Calu3 (cell line): ENCODE measurements around the gene MEMO1. TPM values are rescaled to one million over a fixed set of nuclear protein-coding genes. Genes with fewer than 3 reads are reported as not detected.

Experiments
- BruUV-seq: library from RNA; stranded (reverse); fragments of 400-500 nt; replicated peaks from 2 replicates; lab custom pipeline; 2021; lab: Mats Ljungman, UMichigan
- CTCF ChIA-PET: fragments of 300-600 bp; sonication (Branson Sonifier 250); formaldehyde crosslinking; loops from one replicate; lab custom pipeline; 2022; ENCODE audit warnings: antibody characterized with exemption; lab: Charles Lee
- DNase-seq: peaks from one replicate; pipeline ENCODE4 v3.0.0; 2022
- H3K27ac Mint-ChIP-seq: one replicate; pipeline ENCODE4 v1.8.0; 2022; ENCODE audit warnings: mixed read lengths; ENCODE audit not compliant: unreplicated experiment
- H3K27me3 Mint-ChIP-seq: one replicate; pipeline ENCODE4 v1.8.0; 2022; ENCODE audit warnings: mixed read lengths; ENCODE audit not compliant: unreplicated experiment
- H3K36me3 Mint-ChIP-seq: one replicate; pipeline ENCODE4 v1.8.0; 2022; ENCODE audit warnings: mild to moderate bottlenecking, moderate library complexity, mixed read lengths; ENCODE audit not compliant: insufficient read depth, unreplicated experiment
- H3K4me1 Mint-ChIP-seq: one replicate; pipeline ENCODE4 v1.8.0; 2022; ENCODE audit warnings: mild to moderate bottlenecking, low read depth, mixed read lengths; ENCODE audit not compliant: unreplicated experiment
- H3K4me3 Mint-ChIP-seq: one replicate; pipeline ENCODE4 v1.8.0; 2022; ENCODE audit warnings: mild to moderate bottlenecking, low read depth, moderate library complexity, mixed read lengths; ENCODE audit not compliant: unreplicated experiment
- H3K9me3 Mint-ChIP-seq: one replicate; pipeline ENCODE4 v1.8.0; 2022; ENCODE audit warnings: low read depth, mixed read lengths; ENCODE audit not compliant: unreplicated experiment
- CTCF ChIP-seq: fragments of 200-600 bp; IDR thresholded peaks from one replicate; pipeline ENCODE4 v1.8.0; 2022; ENCODE audit warnings: antibody characterized with exemption; ENCODE audit not compliant: unreplicated experiment
- intact Hi-C: fragments of 100-400 bp; cut with micrococcal nuclease; formaldehyde crosslinking; loops from one replicate; pipeline ENCODE4 v1.10.0; 2022; ENCODE audit not compliant: unreplicated experiment
- total RNA-seq: library from RNA; stranded (reverse); gene quantifications from 2 replicates; pipeline ENCODE4 v1.2.3, GENCODE V29; 2022

Gene MEMO1
- total RNA-seq, 1 experiment from 2014 or later, result 53.9 TPM

- BruUV-seq, result no TSS peak
- no peak overlapping the region for H3K4me3 Mint-ChIP-seq
- intact Hi-C loops, result no loop called here
- no peaks in the 10 kb centered on the region for H3K27me3 Mint-ChIP-seq
- H3K4me1 Mint-ChIP-seq, result peaks cover 15% of the 10 kb centered on the region
- TF ChIP-seq CTCF, result no peak
- H3K27ac Mint-ChIP-seq, result no peak overlapping the region
- CTCF ChIA-PET, result no interaction called here
- no peak for DNase-seq
- peaks cover 5% of the 10 kb centered on the region for H3K36me3 Mint-ChIP-seq
- H3K9me3 Mint-ChIP-seq, result no peaks in the 10 kb centered on the region
Observed at GRCh38 chr2:31987454-31988220, 23.2 kb downstream of the MEMO1 start.

GRCh38 chr2:31986906-31987305 is 23.9 kb downstream of the MEMO1 start:
- no TSS peak for BruUV-seq
- no peaks in the 10 kb centered on the region for H3K9me3 Mint-ChIP-seq
- H3K4me3 Mint-ChIP-seq, result no peak overlapping the region
- intact Hi-C loops, result no loop called here
- H3K27me3 Mint-ChIP-seq, result no peaks in the 10 kb centered on the region
- H3K36me3 Mint-ChIP-seq, result no peaks in the 10 kb centered on the region
- no peak for DNase-seq
- H3K4me1 Mint-ChIP-seq, result peaks cover 8% of the 10 kb centered on the region
- CTCF ChIA-PET, result no interaction called here
- H3K27ac Mint-ChIP-seq, result no peak overlapping the region
- TF ChIP-seq CTCF, result no peak

- BruUV-seq, result no TSS peak
- no peak for DNase-seq
- TF ChIP-seq CTCF, result no peak
- CTCF ChIA-PET, result interaction anchor here (0.6 kb wide), 1 partner anchor 62 kb away, joined by 3 read pairs; no protein-coding TSS in a partner anchor
- H3K4me1 Mint-ChIP-seq, result peaks cover 16% of the 10 kb centered on the region
- no peaks in the 10 kb centered on the region for H3K27me3 Mint-ChIP-seq
- no peak overlapping the region for H3K27ac Mint-ChIP-seq
- intact Hi-C loops, result no loop called here
- peaks cover 1% of the 10 kb centered on the region for H3K9me3 Mint-ChIP-seq
- no peaks in the 10 kb centered on the region for H3K36me3 Mint-ChIP-seq
- no peak overlapping the region for H3K4me3 Mint-ChIP-seq
Observed at GRCh38 chr2:31983762-31984467, 26.9 kb downstream of the MEMO1 start.

GRCh38 chr2:31980674-31981356 is 30.0 kb downstream of the MEMO1 start:
- H3K9me3 Mint-ChIP-seq, result peaks cover 3% of the 10 kb centered on the region
- no peak for TF ChIP-seq CTCF
- CTCF ChIA-PET, result no interaction called here
- H3K27ac Mint-ChIP-seq, result no peak overlapping the region
- no peak overlapping the region for H3K4me3 Mint-ChIP-seq
- H3K27me3 Mint-ChIP-seq, result no peaks in the 10 kb centered on the region
- intact Hi-C loops, result no loop called here
- no peak for DNase-seq
- H3K36me3 Mint-ChIP-seq, result no peaks in the 10 kb centered on the region
- no TSS peak for BruUV-seq
- peaks cover 16% of the 10 kb centered on the region for H3K4me1 Mint-ChIP-seq
